Measurements from ENCODE around the gene DPF1. TPM values are rescaled to one million over a fixed set of nuclear protein-coding genes. Genes with fewer than 3 reads are reported as not detected.

Gene DPF1
- total and polyA plus RNA-seq, 10 of the 15 experiments (the other 5 are each of a cell fraction or from before 2014, with no cell fraction given), result 0.11 to 4.3 (median 2.4) TPM

- no peak overlapping the region for H3K4me3 ChIP-seq
- ChIA-PET SMC1A (ENCODE audit: uncharacterized antibody, unreplicated experiment) (no interaction called here), POLR2A (no interaction called here), CTCF (no interaction called here), RAD21 (ENCODE audit: unreplicated experiment) (no interaction called here)
- BruUV-seq (replicated peaks), result no TSS peak
- intact Hi-C loops (cut with micrococcal nuclease; ENCODE audit: unreplicated experiment) (no loop called here), in situ Hi-C loops (cut with MboI) (no loop called here)
- 96% methylated on average over 14 of the region's 14 CpGs for WGBS (ENCODE audit: insufficient coverage, insufficient replicate concordance, low lambda C conversion rate, missing lambda C conversion rate)
- H3K79me2 ChIP-seq (ENCODE audit: control insufficient read depth, insufficient read depth, low read length), result no peaks in the 10 kb centered on the region
- DNase-seq (ENCODE audit: low read depth, low spot score) (no peak), FAIRE-seq (no peak), ATAC-seq (no peak)
- no peak overlapping the region for H3K9ac ChIP-seq (ENCODE audit: control insufficient read depth, insufficient read depth, low read length)
- H3K27me3 ChIP-seq (replicated peaks in 1 of 2; ENCODE audit: control insufficient read depth in 2 of 2, insufficient read depth in 2 of 2, low read length in 1 of 2), result no peaks in the 10 kb centered on the region
- no peaks in the 10 kb centered on the region for H4K20me1 ChIP-seq (ENCODE audit: control insufficient read depth, insufficient read depth)
- no peak for TF ChIP-seq NRF1 (conservative IDR thresholded peaks at IDR 0.05; ENCODE audit: low read depth, low read length)
- no peak for TF ChIP-seq FOXM1 (IDR thresholded peaks at IDR 0.05; ENCODE audit: low read depth, low read length)
- TF ChIP-seq HDAC2 (IDR thresholded peaks at IDR 0.05), result no peak
- no peak for TF ChIP-seq PBX3 (IDR thresholded peaks at IDR 0.05; ENCODE audit: insufficient replicate concordance, low read depth, low read length)
- H2AFZ ChIP-seq (ENCODE audit: control insufficient read depth, low read depth, low read length), result no peak overlapping the region
- no peaks in the 10 kb centered on the region for H3K4me1 ChIP-seq (ENCODE audit: control insufficient read depth, insufficient read depth, low read length)
- no peaks in the 10 kb centered on the region for H3K9me3 ChIP-seq (replicated peaks; ENCODE audit: control insufficient read depth, insufficient read depth, low read length)
- H3K36me3 ChIP-seq (ENCODE audit: control insufficient read depth in 2 of 2, insufficient read depth in 2 of 2, low read length in 1 of 2), result peaks cover 3 to 17% of the 10 kb centered on the region in 2 experiments; a peak in 3 of 4 replicates
- H3K27ac ChIP-seq (ENCODE audit: control insufficient read depth, insufficient read depth), result no peak overlapping the region
- H3K4me2 ChIP-seq (ENCODE audit: control insufficient read depth, insufficient read depth), result no peak overlapping the region
These were observed 21.5 kb downstream of the DPF1 start for GRCh38 chr19:38202504-38202903.

DNA sequence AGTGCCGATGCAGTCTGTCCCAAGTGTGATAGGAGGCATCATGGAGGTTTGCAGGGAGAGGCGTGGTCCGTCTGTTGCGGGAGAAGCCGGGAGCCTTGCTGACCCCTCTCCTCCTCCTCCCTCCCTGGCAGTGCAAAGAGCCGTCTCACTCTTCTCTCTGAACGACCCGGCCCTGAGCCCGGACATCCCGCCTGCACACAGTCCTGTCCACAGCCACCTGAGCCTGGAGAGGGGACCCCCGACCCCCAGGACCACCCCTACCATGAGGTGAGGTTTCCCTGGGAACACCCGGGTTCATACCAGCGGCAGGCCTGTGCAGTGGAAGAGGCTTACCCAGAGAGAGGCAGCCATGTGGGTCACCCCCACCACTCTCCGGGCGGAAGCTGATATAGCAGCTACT, 22.3 kb downstream of the DPF1 start:
- no peaks in the 10 kb centered on the region for H3K27me3 ChIP-seq (replicated peaks in 1 of 2; ENCODE audit: control insufficient read depth in 2 of 2, insufficient read depth in 2 of 2, low read length in 1 of 2)
- H3K4me2 ChIP-seq (ENCODE audit: control insufficient read depth, insufficient read depth), result no peak overlapping the region
- ChIA-PET RAD21 (ENCODE audit: unreplicated experiment) (no interaction called here), SMC1A (ENCODE audit: uncharacterized antibody, unreplicated experiment) (no interaction called here), CTCF (no interaction called here), POLR2A (no interaction called here)
- no peaks in the 10 kb centered on the region for H3K4me1 ChIP-seq (ENCODE audit: control insufficient read depth, insufficient read depth, low read length)
- no peak overlapping the region for H3K4me3 ChIP-seq
- in situ Hi-C loops (cut with MboI), result no loop called here
- no peak for ATAC-seq
- H3K27ac ChIP-seq (ENCODE audit: control insufficient read depth, insufficient read depth), result no peak overlapping the region
- H3K9ac ChIP-seq (ENCODE audit: control insufficient read depth, insufficient read depth, low read length), result no peak overlapping the region
- BruUV-seq (replicated peaks), result no TSS peak
- H3K79me2 ChIP-seq (ENCODE audit: control insufficient read depth, insufficient read depth, low read length), result no peaks in the 10 kb centered on the region
- H3K9me3 ChIP-seq (replicated peaks; ENCODE audit: control insufficient read depth, insufficient read depth, low read length), result no peaks in the 10 kb centered on the region
- FAIRE-seq, result no peak
- intact Hi-C loops (cut with micrococcal nuclease; ENCODE audit: unreplicated experiment), result no loop called here
- H3K36me3 ChIP-seq (ENCODE audit: control insufficient read depth in 2 of 2, insufficient read depth in 2 of 2, low read length in 1 of 2), result peaks cover 3 to 22% of the 10 kb centered on the region in 2 experiments; a peak in 3 of 4 replicates
- no peak overlapping the region for H2AFZ ChIP-seq (ENCODE audit: control insufficient read depth, low read depth, low read length)
- H4K20me1 ChIP-seq (ENCODE audit: control insufficient read depth, insufficient read depth), result no peaks in the 10 kb centered on the region
- WGBS (ENCODE audit: insufficient coverage, insufficient replicate concordance, low lambda C conversion rate, missing lambda C conversion rate), result 92% methylated on average over 13 of the region's 15 CpGs
- no peak for DNase-seq (ENCODE audit: low read depth, low spot score)
- no peak for TF ChIP-seq KDM1A (IDR thresholded peaks at IDR 0.05; ENCODE audit: borderline replicate concordance)
- TF ChIP-seq TCF3 (IDR thresholded peaks at IDR 0.05; ENCODE audit: borderline replicate concordance, insufficient read depth, low read depth, low read length), result no peak
- no peak for TF ChIP-seq RAD51 (IDR thresholded peaks at IDR 0.05)
- TF ChIP-seq HDGF (IDR thresholded peaks at IDR 0.05), result no peak
- no peak for TF ChIP-seq ZNF622 (IDR thresholded peaks at IDR 0.05)
- TF ChIP-seq CEBPZ (IDR thresholded peaks at IDR 0.05; ENCODE audit: low read depth, low read length), result no peak
- TF ChIP-seq STAT3 (IDR thresholded peaks at IDR 0.05; ENCODE audit: low read depth, low read length), result no peak
- no peak for TF ChIP-seq ATF2 (IDR thresholded peaks at IDR 0.05; ENCODE audit: low read length)
- no peak for TF ChIP-seq MYB (IDR thresholded peaks at IDR 0.05; ENCODE audit: borderline replicate concordance, low read depth, low read length)
- no peak for TF ChIP-seq BRCA1 (IDR thresholded peaks at IDR 0.05; ENCODE audit: low read depth, low read length)
